Measurements from ENCODE around the gene PDK4.

Gene PDK4

GRCh38 chr7:95534796-95535195, 61.5 kb downstream of the PDK4 start:
- Mint-ChIP-seq H3K27ac (no peak overlapping the region), H3K27me3 (ENCODE audit: low read depth) (peaks cover 3% of the 10 kb centered on the region)
- TF ChIP-seq CTCF (IDR thresholded peaks at IDR 0.05; ENCODE audit: unreplicated experiment in 3 of 3), result no peak

More at GRCh38 chr7:95534796-95535195, 61.5 kb downstream of the PDK4 start:
- Mint-ChIP-seq H3K4me3 (no peak overlapping the region), H3K36me3 (ENCODE audit: low read depth) (no peaks in the 10 kb centered on the region), H3K4me1 (peaks cover 11% of the 10 kb centered on the region), H3K9me3 (no peaks in the 10 kb centered on the region)
